ENCODE measurements around the gene VARS1. TPM values are rescaled to one million over a fixed set of nuclear protein-coding genes. Genes with fewer than 3 reads are reported as not detected.

Gene VARS1
- total RNA-seq, 1 donor from 2014 or later: 39.8 TPM

GRCh38 chr6:31762878-31763618 lies 32.5 kb downstream of the VARS1 start:
- intact Hi-C loops (cut with DNase I): no loop called here
- no peaks in the 10 kb centered on the region for H3K27me3 ChIP-seq
- no peaks in the 10 kb centered on the region for H3K4me1 ChIP-seq
- TF ChIP-seq POLR2AphosphoS5 (IDR thresholded peaks at IDR 0.05; ENCODE audit: insufficient read depth in 1 of 2, low read depth in 1 of 2) (no peak), POLR2A (IDR thresholded peaks at IDR 0.05) (no peak), CTCF (IDR thresholded peaks at IDR 0.05) (no peak)
- no peak overlapping the region for H3K27ac ChIP-seq
- H3K36me3 ChIP-seq: no peaks in the 10 kb centered on the region
- H3K9me3 ChIP-seq: no peaks in the 10 kb centered on the region
- no peak for DNase-seq (ENCODE audit: extremely low spot score in 2 of 2)
- no peak overlapping the region for H3K4me3 ChIP-seq

- Histone ChIP-seq H3K27ac (no peak within 1 kb of the TSS), H3K27me3 (no peaks in the 10 kb centered on the region), H3K9me3 (no peaks in the 10 kb centered on the region), H3K4me3 (no peak within 1 kb of the TSS), H3K36me3 (no peaks in the 10 kb centered on the region), H3K4me1 (no peaks in the 10 kb centered on the region)
- intact Hi-C loops (cut with DNase I): no loop called here
- DNase-seq (ENCODE audit: extremely low spot score in 2 of 2): no peak
- TF ChIP-seq POLR2A (IDR thresholded peaks at IDR 0.05): no peak
Measured at GRCh38 chr6:31762356-31762755, 33.2 kb downstream of the VARS1 start, which contains the start of gene SAPCD1. Gene SAPCD1, plus strand, starts transcription at chr6:31762656. Its CDS starts 399 bp downstream, at chr6:31763055.

- Histone ChIP-seq H3K27me3 (no peaks in the 10 kb centered on the region), H3K27ac (no peak overlapping the region), H3K9me3 (no peaks in the 10 kb centered on the region), H3K4me3 (no peak overlapping the region), H3K4me1 (no peaks in the 10 kb centered on the region), H3K36me3 (no peaks in the 10 kb centered on the region)
- TF ChIP-seq POLR2A (IDR thresholded peaks at IDR 0.05): no peak
- no peak for TF ChIP-seq CTCF (IDR thresholded peaks at IDR 0.05)
- TF ChIP-seq POLR2AphosphoS5 (IDR thresholded peaks at IDR 0.05; ENCODE audit: insufficient read depth in 1 of 2, low read depth in 1 of 2): no peak
- intact Hi-C loops (cut with DNase I): no loop called here
- no peak for DNase-seq (ENCODE audit: extremely low spot score in 2 of 2)
Measured at GRCh38 chr6:31761343-31761742, 34.2 kb downstream of the VARS1 start.

GRCh38 chr6:31760790-31761189 lies 34.8 kb downstream of the VARS1 start:
- intact Hi-C loops (cut with DNase I): no loop called here

GRCh38 chr6:31758281-31758680 lies 37.3 kb downstream of the VARS1 start:
- no peaks in the 10 kb centered on the region for H3K27me3 ChIP-seq
- H3K4me3 ChIP-seq: no peak overlapping the region
- H3K27ac ChIP-seq: no peak overlapping the region
- no peaks in the 10 kb centered on the region for H3K4me1 ChIP-seq
- intact Hi-C loops (cut with DNase I): no loop called here
- DNase-seq (ENCODE audit: extremely low spot score in 2 of 2): no peak
- H3K9me3 ChIP-seq: no peaks in the 10 kb centered on the region
- no peaks in the 10 kb centered on the region for H3K36me3 ChIP-seq
- TF ChIP-seq CTCF (IDR thresholded peaks at IDR 0.05) (no peak), POLR2AphosphoS5 (IDR thresholded peaks at IDR 0.05; ENCODE audit: insufficient read depth in 1 of 2, low read depth in 1 of 2) (no peak), POLR2A (IDR thresholded peaks at IDR 0.05) (no peak)

More at GRCh38 chr6:31760790-31761189, 34.8 kb downstream of the VARS1 start:
- no peaks in the 10 kb centered on the region for H3K9me3 ChIP-seq
- no peaks in the 10 kb centered on the region for H3K27me3 ChIP-seq
- TF ChIP-seq POLR2A (IDR thresholded peaks at IDR 0.05) (no peak), CTCF (IDR thresholded peaks at IDR 0.05) (no peak)
- no peak overlapping the region for H3K27ac ChIP-seq
- H3K36me3 ChIP-seq: no peaks in the 10 kb centered on the region
- H3K4me3 ChIP-seq: no peak overlapping the region
- H3K4me1 ChIP-seq: no peaks in the 10 kb centered on the region
- DNase-seq (ENCODE audit: extremely low spot score in 2 of 2): no peak

All from vagina (tissue), 2 donors.